Rectal smooth muscle tissue (tissue), 1 donor: Measurements from ENCODE around the gene TPCN1.

Source experiments
- H3K27ac ChIP-seq: one replicate; pipeline ENCODE4 v1.7.0; 2013; ENCODE audit warnings: low read depth, low read length, inconsistent platforms
- H3K27me3 ChIP-seq: one replicate; pipeline ENCODE4 v1.7.0; 2013; ENCODE audit warnings: low read length; ENCODE audit not compliant: control insufficient read depth, insufficient read depth
- H3K36me3 ChIP-seq: one replicate; pipeline ENCODE4 v1.7.0; 2013; ENCODE audit warnings: low read length; ENCODE audit not compliant: control insufficient read depth, insufficient read depth
- H3K4me1 ChIP-seq: one replicate; pipeline ENCODE4 v1.7.0; 2013; ENCODE audit warnings: low read length; ENCODE audit not compliant: control insufficient read depth, insufficient read depth
- H3K4me3 ChIP-seq: one replicate; pipeline ENCODE4 v1.7.0; 2013; ENCODE audit warnings: low read length
- H3K9ac ChIP-seq: one replicate; pipeline ENCODE4 v1.7.0; 2013; ENCODE audit warnings: low read length

The TPCN1 gene

DNA sequence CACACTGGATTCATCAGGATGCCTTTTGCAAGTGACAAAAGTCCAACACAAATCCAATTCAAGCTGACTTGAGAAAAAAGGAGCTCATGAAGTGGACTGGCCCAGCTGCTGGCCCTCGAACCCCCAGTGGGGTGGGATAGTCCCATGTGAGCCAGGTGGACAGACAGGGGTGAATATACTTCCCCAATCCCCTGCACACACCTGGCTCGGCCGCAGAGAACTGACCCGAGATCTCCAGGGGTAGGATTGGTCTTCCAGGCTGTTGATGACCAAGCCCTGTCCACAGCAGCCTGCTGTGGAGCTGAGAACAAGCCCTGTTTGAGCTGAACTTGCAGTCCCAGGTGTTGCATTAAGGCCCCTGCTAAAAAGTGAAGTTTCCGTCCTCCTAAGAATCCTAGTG lies 56.2 kb downstream of the TPCN1 start:
- H3K4me1 ChIP-seq, result no peaks in the 10 kb centered on the region
- H3K4me3 ChIP-seq, result no peak overlapping the region
- H3K27me3 ChIP-seq, result no peaks in the 10 kb centered on the region
- no peak overlapping the region for H3K9ac ChIP-seq
- H3K27ac ChIP-seq, result no peak overlapping the region
- peaks cover 41% of the 10 kb centered on the region for H3K36me3 ChIP-seq

GRCh38 chr12:113278141-113278540 lies 56.9 kb downstream of the TPCN1 start:
- no peak overlapping the region for H3K9ac ChIP-seq
- no peak overlapping the region for H3K4me3 ChIP-seq
- no peaks in the 10 kb centered on the region for H3K27me3 ChIP-seq
- H3K27ac ChIP-seq, result no peak overlapping the region
- no peaks in the 10 kb centered on the region for H3K4me1 ChIP-seq
- H3K36me3 ChIP-seq, result peaks cover 41% of the 10 kb centered on the region

- Histone ChIP-seq H3K27me3 (no peaks in the 10 kb centered on the region), H3K9ac (no peak overlapping the region), H3K4me3 (no peak overlapping the region), H3K36me3 (peaks cover 39% of the 10 kb centered on the region), H3K4me1 (no peaks in the 10 kb centered on the region), H3K27ac (no peak overlapping the region)
Measured at GRCh38 chr12:113278633-113279032, 57.4 kb downstream of the TPCN1 start.

GRCh38 chr12:113284751-113285150 lies 63.5 kb downstream of the TPCN1 start:
- Histone ChIP-seq H3K4me1 (no peaks in the 10 kb centered on the region), H3K36me3 (peaks cover 47% of the 10 kb centered on the region), H3K4me3 (no peak overlapping the region), H3K27me3 (no peaks in the 10 kb centered on the region), H3K9ac (no peak overlapping the region), H3K27ac (no peak overlapping the region)

GRCh38 chr12:113285679-113286610 lies 64.7 kb downstream of the TPCN1 start:
- Histone ChIP-seq H3K27me3 (no peaks in the 10 kb centered on the region), H3K9ac (no peak overlapping the region), H3K4me1 (no peaks in the 10 kb centered on the region), H3K4me3 (no peak overlapping the region), H3K36me3 (peaks cover 53% of the 10 kb centered on the region), H3K27ac (no peak overlapping the region)

DNA sequence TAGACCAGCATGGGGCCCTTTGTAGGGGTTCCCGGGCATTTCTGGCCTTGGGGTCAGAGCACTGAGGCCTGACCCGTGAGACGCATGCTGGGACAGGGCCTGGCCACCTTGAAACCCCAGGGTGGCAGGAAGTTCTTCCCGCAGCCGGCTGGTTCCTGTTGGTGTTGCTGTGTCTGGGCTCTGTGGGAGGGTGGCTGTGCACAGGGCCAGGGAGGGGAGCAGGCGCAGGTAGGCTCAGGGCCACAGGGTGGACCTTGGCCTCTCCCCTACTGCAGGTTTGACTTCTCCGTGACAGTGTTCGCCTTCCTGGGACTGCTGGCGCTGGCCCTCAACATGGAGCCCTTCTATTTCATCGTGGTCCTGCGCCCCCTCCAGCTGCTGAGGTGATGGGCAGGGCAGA lies 65.4 kb downstream of the TPCN1 start:
- no peak overlapping the region for H3K27ac ChIP-seq
- no peak overlapping the region for H3K4me3 ChIP-seq
- H3K27me3 ChIP-seq, result no peaks in the 10 kb centered on the region
- H3K4me1 ChIP-seq, result no peaks in the 10 kb centered on the region
- peaks cover 56% of the 10 kb centered on the region for H3K36me3 ChIP-seq
- no peak overlapping the region for H3K9ac ChIP-seq

DNA sequence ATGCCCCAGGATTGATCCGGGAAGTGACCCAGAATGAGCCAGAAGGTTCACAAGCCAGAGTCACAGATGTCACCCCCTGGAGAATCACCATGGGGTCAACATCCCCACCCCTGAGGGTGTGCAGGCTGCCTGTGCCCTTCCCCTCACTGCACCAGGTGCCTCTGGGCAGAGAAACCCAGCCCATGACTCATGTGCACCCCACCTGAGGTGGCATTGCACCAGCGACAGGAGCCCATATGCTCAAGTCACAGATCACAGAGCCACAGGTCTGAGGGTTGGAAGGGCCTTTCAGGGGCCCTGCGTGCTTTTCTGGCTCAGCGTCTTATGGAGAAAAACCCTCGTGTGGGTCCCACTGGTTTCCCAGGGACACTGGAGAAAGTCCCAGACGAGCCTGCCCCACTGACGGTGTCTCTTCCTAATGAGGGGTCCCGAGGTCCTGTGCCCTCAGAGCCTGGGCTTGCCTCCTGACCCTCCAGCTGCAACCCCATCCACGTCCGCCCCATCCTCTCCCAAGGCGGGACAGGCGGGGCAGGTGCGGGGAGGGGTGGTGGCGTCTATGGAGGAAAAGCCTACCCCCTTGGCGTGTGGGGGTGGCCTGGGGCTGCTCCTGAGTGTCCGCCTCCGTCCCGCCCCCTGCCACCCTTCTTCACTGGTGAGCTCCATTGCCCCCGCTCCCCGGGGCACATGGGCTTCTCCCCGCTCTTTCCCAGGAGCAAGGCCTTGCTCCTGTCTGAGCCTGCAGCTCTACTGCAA lies 66.1 kb downstream of the TPCN1 start:
- no peak overlapping the region for H3K27ac ChIP-seq
- peaks cover 58% of the 10 kb centered on the region for H3K36me3 ChIP-seq
- no peaks in the 10 kb centered on the region for H3K4me1 ChIP-seq
- H3K9ac ChIP-seq, result no peak overlapping the region
- H3K27me3 ChIP-seq, result no peaks in the 10 kb centered on the region
- no peak overlapping the region for H3K4me3 ChIP-seq

GRCh38 chr12:113287899-113288282 lies 66.6 kb downstream of the TPCN1 start:
- no peaks in the 10 kb centered on the region for H3K27me3 ChIP-seq
- no peak overlapping the region for H3K4me3 ChIP-seq
- no peaks in the 10 kb centered on the region for H3K4me1 ChIP-seq
- H3K36me3 ChIP-seq, result peaks cover 63% of the 10 kb centered on the region
- no peak overlapping the region for H3K9ac ChIP-seq
- H3K27ac ChIP-seq, result no peak overlapping the region

DNA sequence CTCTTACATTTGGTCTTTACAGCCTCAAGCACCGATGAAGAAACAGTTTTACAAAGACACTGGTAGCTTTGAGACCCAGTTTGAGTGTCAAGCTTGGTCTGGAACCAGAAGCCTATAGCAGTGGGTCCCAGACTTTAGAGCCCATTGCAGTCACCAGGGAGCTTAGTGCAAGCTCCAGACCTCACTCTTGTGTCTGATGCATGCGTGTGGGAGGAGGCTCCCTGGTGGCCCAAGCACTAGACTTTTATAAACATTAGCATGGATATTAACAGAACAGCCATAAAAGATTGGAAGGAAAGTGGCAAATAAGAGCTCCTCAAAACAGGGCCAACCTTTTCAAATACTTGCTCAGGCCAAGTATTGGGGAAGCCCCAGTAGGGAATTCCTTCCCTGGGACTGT lies 68.1 kb downstream of the TPCN1 start:
- H3K4me3 ChIP-seq, result no peak overlapping the region
- no peaks in the 10 kb centered on the region for H3K4me1 ChIP-seq
- no peak overlapping the region for H3K9ac ChIP-seq
- peaks cover 68% of the 10 kb centered on the region for H3K36me3 ChIP-seq
- no peak overlapping the region for H3K27ac ChIP-seq
- no peaks in the 10 kb centered on the region for H3K27me3 ChIP-seq

GRCh38 chr12:113290506-113290905 lies 69.2 kb downstream of the TPCN1 start:
- Histone ChIP-seq H3K27ac (no peak overlapping the region), H3K4me1 (no peaks in the 10 kb centered on the region), H3K36me3 (peaks cover 62% of the 10 kb centered on the region), H3K4me3 (no peak overlapping the region), H3K27me3 (no peaks in the 10 kb centered on the region), H3K9ac (no peak overlapping the region)

DNA sequence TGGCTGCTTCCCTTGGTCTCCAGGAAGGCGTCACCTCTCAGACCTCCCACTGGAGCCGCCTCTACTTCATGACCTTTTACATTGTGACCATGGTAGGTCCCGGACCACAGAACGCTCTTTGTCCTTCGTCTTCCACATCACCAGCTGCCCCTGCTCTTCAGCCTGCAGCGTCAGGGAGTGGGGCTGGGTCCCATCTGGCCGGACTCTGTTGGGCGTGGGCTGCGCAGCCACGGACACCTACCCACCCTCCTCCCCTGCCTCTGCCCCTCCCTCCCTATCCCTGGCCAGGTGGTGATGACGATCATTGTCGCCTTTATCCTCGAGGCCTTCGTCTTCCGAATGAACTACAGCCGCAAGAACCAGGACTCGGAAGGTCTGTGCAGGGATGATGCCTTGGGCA lies 70.3 kb downstream of the TPCN1 start:
- H3K4me3 ChIP-seq, result no peak overlapping the region
- H3K36me3 ChIP-seq, result peaks cover 56% of the 10 kb centered on the region
- no peaks in the 10 kb centered on the region for H3K27me3 ChIP-seq
- H3K9ac ChIP-seq, result no peak overlapping the region
- no peaks in the 10 kb centered on the region for H3K4me1 ChIP-seq
- H3K27ac ChIP-seq, result no peak overlapping the region

DNA sequence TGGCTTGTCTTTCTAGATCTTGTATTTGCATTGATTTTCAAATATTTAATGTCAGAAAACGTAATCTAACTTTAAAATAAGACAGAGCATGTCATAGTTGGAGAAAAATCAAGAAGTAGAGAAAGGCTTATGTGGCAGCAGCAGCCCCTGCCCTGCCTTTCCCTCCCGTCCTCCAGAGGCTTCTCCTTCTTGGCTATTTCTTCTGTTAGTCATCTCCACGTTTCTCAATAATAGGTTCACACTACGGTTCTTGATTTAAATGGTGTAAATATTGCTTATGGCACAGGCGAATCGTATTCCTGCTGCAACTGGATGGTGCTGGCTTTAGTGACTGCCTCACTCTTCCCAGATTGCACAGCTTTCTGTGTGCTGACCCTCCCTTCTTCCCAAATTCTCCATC lies 70.8 kb downstream of the TPCN1 start:
- no peaks in the 10 kb centered on the region for H3K27me3 ChIP-seq
- peaks cover 51% of the 10 kb centered on the region for H3K36me3 ChIP-seq
- no peak overlapping the region for H3K4me3 ChIP-seq
- no peak overlapping the region for H3K27ac ChIP-seq
- H3K4me1 ChIP-seq, result no peaks in the 10 kb centered on the region
- H3K9ac ChIP-seq, result no peak overlapping the region
